ENCODE measurements around the gene RAB3GAP2.
"Not testable (repeated sequence)": the region's sequence is repeated elsewhere in the genome, so short reads cannot be mapped to it uniquely, and the experiment has no call there.

RAB3GAP2 gene

GRCh38 chr1:220241072-220241663, 31.1 kb downstream of the RAB3GAP2 start:
- no peak for DNase-seq (ENCODE audit: low read depth in 2 of 2, low spot score in 1 of 2)

GRCh38 chr1:220239966-220240365, 32.3 kb downstream of the RAB3GAP2 start:
- no peak for DNase-seq (ENCODE audit: low read depth in 2 of 2, low spot score in 1 of 2)

- no peak for DNase-seq (ENCODE audit: low read depth in 2 of 2, low spot score in 1 of 2)
Measured at GRCh38 chr1:220239213-220239612, 33.0 kb downstream of the RAB3GAP2 start.

- not testable (repeated sequence) for DNase-seq (ENCODE audit: low read depth in 2 of 2, low spot score in 1 of 2)
Measured at GRCh38 chr1:220236278-220236677, 36.0 kb downstream of the RAB3GAP2 start.

- no peak for DNase-seq (ENCODE audit: low read depth in 2 of 2, low spot score in 1 of 2)
Measured at GRCh38 chr1:220235462-220235861, 36.8 kb downstream of the RAB3GAP2 start.

GRCh38 chr1:220233927-220234326, 38.3 kb downstream of the RAB3GAP2 start:
- no peak for DNase-seq (ENCODE audit: low read depth in 2 of 2, low spot score in 1 of 2)

- DNase-seq (ENCODE audit: low read depth in 2 of 2, low spot score in 1 of 2) = no peak
Measured at GRCh38 chr1:220229771-220230170, 42.5 kb downstream of the RAB3GAP2 start.

- DNase-seq (ENCODE audit: low read depth in 2 of 2, low spot score in 1 of 2) = no peak
Measured at GRCh38 chr1:220227393-220227792, 44.9 kb downstream of the RAB3GAP2 start.

GRCh38 chr1:220226752-220227151, 45.5 kb downstream of the RAB3GAP2 start:
- no peak for DNase-seq (ENCODE audit: low read depth in 2 of 2, low spot score in 1 of 2)

GRCh38 chr1:220225957-220226356, 46.3 kb downstream of the RAB3GAP2 start:
- DNase-seq (ENCODE audit: low read depth in 2 of 2, low spot score in 1 of 2) = no peak

GRCh38 chr1:220224611-220225124, 47.6 kb downstream of the RAB3GAP2 start:
- no peak for DNase-seq (ENCODE audit: low read depth in 2 of 2, low spot score in 1 of 2)

GRCh38 chr1:220224033-220224432, 48.2 kb downstream of the RAB3GAP2 start:
- DNase-seq (ENCODE audit: low read depth in 2 of 2, low spot score in 1 of 2) = no peak

- no peak for DNase-seq (ENCODE audit: low read depth in 2 of 2, low spot score in 1 of 2)
Measured at GRCh38 chr1:220222939-220223338, 49.3 kb downstream of the RAB3GAP2 start.

- no peak for DNase-seq (ENCODE audit: low read depth in 2 of 2, low spot score in 1 of 2)
Measured at GRCh38 chr1:220221670-220222069, 50.6 kb downstream of the RAB3GAP2 start.

GRCh38 chr1:220221269-220221668, 51.0 kb downstream of the RAB3GAP2 start:
- DNase-seq (ENCODE audit: low read depth in 2 of 2, low spot score in 1 of 2) = no peak

- DNase-seq (ENCODE audit: low read depth in 2 of 2, low spot score in 1 of 2) = not testable (repeated sequence)
Measured at GRCh38 chr1:220220699-220221040, 51.6 kb downstream of the RAB3GAP2 start.

- DNase-seq (ENCODE audit: low read depth in 2 of 2, low spot score in 1 of 2) = no peak
Measured at GRCh38 chr1:220219865-220220698, 52.2 kb downstream of the RAB3GAP2 start.

GRCh38 chr1:220219136-220219442, 53.2 kb downstream of the RAB3GAP2 start:
- no peak for DNase-seq (ENCODE audit: low read depth in 2 of 2, low spot score in 1 of 2)

- not testable (repeated sequence) for DNase-seq (ENCODE audit: low read depth in 2 of 2, low spot score in 1 of 2)
Measured at GRCh38 chr1:220218397-220219135, 53.7 kb downstream of the RAB3GAP2 start.

GRCh38 chr1:220217383-220217988, 54.8 kb downstream of the RAB3GAP2 start:
- no peak for DNase-seq (ENCODE audit: low read depth in 2 of 2, low spot score in 1 of 2)

- no peak for DNase-seq (ENCODE audit: low read depth in 2 of 2, low spot score in 1 of 2)
Measured at GRCh38 chr1:220213382-220213983, 58.8 kb downstream of the RAB3GAP2 start.

Data from stimulated activated CD8-positive, alpha-beta memory T cell treated with anti-CD3 and anti-CD28 coated beads, Interleukin-4, amount 100 ng/mL, for 1 hour (primary cell).